NT2/D1 (cell line): ENCODE data around the gene DEFB123.

Experiments
- DNase-seq: peaks from one replicate; pipeline ENCODE4 v3.0.0-alpha.2; 2011; ENCODE audit warnings: low read depth, low spot score
- H3K27me3 ChIP-seq: 2 replicates; pipeline ENCODE4 v1.6.0; 2011; ENCODE audit warnings: mild to moderate bottlenecking; ENCODE audit not compliant: insufficient read length, insufficient read depth
- H3K36me3 ChIP-seq: 2 replicates; pipeline ENCODE4 v1.6.1; 2011; ENCODE audit warnings: mild to moderate bottlenecking, low read length, mixed read lengths; ENCODE audit not compliant: insufficient read depth, insufficient read length
- H3K4me1 ChIP-seq: 2 replicates; pipeline ENCODE4 v1.5.1; 2011; ENCODE audit not compliant: insufficient read depth, insufficient read length
- H3K4me3 ChIP-seq: 2 replicates; pipeline ENCODE4 v1.5.1; 2011; ENCODE audit warnings: low read depth; ENCODE audit not compliant: insufficient read length
- H3K9ac ChIP-seq: 2 replicates; pipeline ENCODE4 v1.6.0; 2011; ENCODE audit warnings: low read depth; ENCODE audit not compliant: insufficient read length
- H3K9me3 ChIP-seq: 2 replicates; pipeline ENCODE4 v1.5.1; 2011; ENCODE audit warnings: mild to moderate bottlenecking, low read length; ENCODE audit not compliant: insufficient read depth
- SUZ12 ChIP-seq: IDR thresholded peaks from 2 replicates; pipeline ENCODE4 v1.6.1; 2011; ENCODE audit not compliant: insufficient read length, insufficient read depth; ENCODE audit errors: extremely low read depth
- YY1 ChIP-seq: IDR thresholded peaks from 2 replicates; pipeline ENCODE4 v1.6.1; 2011; ENCODE audit not compliant: insufficient read length, insufficient read depth
- ZNF274 ChIP-seq: IDR thresholded peaks from 2 replicates; pipeline ENCODE4 v1.6.1; 2011; ENCODE audit warnings: mild to moderate bottlenecking, low read depth, low read length

Gene DEFB123

GRCh38 chr20:31474097-31474436 is 33.6 kb downstream of the DEFB123 start:
- H3K9ac ChIP-seq, result no peak overlapping the region
- no peak for TF ChIP-seq ZNF274
- TF ChIP-seq SUZ12, result no peak
- TF ChIP-seq YY1, result no peak
- H3K4me1 ChIP-seq, result peaks cover 3% of the 10 kb centered on the region
- H3K9me3 ChIP-seq, result peaks cover 6% of the 10 kb centered on the region; the same call in 1 of the 2 replicates
- H3K27me3 ChIP-seq, result peaks cover 44% of the 10 kb centered on the region
- no peak for DNase-seq
- no peak overlapping the region for H3K4me3 ChIP-seq
- no peaks in the 10 kb centered on the region for H3K36me3 ChIP-seq

- DNase-seq, result no peak
- H3K9me3 ChIP-seq, result peaks cover 6% of the 10 kb centered on the region; the same call in 1 of the 2 replicates
- H3K9ac ChIP-seq, result peak within 1 kb of the TSS; percentile 67
- TF ChIP-seq YY1 (no peak), SUZ12 (no peak), ZNF274 (no peak)
- peaks cover 44% of the 10 kb centered on the region for H3K27me3 ChIP-seq
- no peaks in the 10 kb centered on the region for H3K36me3 ChIP-seq
- peaks cover 3% of the 10 kb centered on the region for H3K4me1 ChIP-seq
- peak within 1 kb of the TSS; percentile 64 for H3K4me3 ChIP-seq
These were observed 34.5 kb downstream of the DEFB123 start, which contains the start of the genes DEFB124 and REM1 for GRCh38 chr20:31474758-31475427. Gene DEFB124, minus strand, starts transcription at chr20:31475127. Its CDS starts 2,114 bp downstream, at chr20:31473013. Gene REM1, plus strand, starts transcription at chr20:31475288. Its CDS starts 1,158 bp downstream, at chr20:31476446.

GRCh38 chr20:31475472-31476293 is 35.3 kb downstream of the DEFB123 start:
- H3K36me3 ChIP-seq, result no peaks in the 10 kb centered on the region
- peaks cover 6% of the 10 kb centered on the region; the same call in 1 of the 2 replicates for H3K9me3 ChIP-seq
- peaks cover 3% of the 10 kb centered on the region for H3K4me1 ChIP-seq
- no peak for TF ChIP-seq SUZ12
- TF ChIP-seq ZNF274, result no peak
- no peak for TF ChIP-seq YY1
- no peak for DNase-seq
- peak overlapping the region; percentile 64 for H3K4me3 ChIP-seq
- H3K9ac ChIP-seq, result peak overlapping the region; percentile 67
- H3K27me3 ChIP-seq, result peaks cover 44% of the 10 kb centered on the region

- no peaks in the 10 kb centered on the region for H3K36me3 ChIP-seq
- peaks cover 6% of the 10 kb centered on the region; the same call in 1 of the 2 replicates for H3K9me3 ChIP-seq
- H3K4me3 ChIP-seq, result no peak overlapping the region
- H3K27me3 ChIP-seq, result peaks cover 44% of the 10 kb centered on the region
- DNase-seq, result no peak
- H3K4me1 ChIP-seq, result peaks cover 3% of the 10 kb centered on the region
- TF ChIP-seq ZNF274 (no peak), SUZ12 (no peak), YY1 (no peak)
- H3K9ac ChIP-seq, result no peak overlapping the region
These were observed 35.8 kb downstream of the DEFB123 start for GRCh38 chr20:31476294-31476585.

- no peaks in the 10 kb centered on the region for H3K36me3 ChIP-seq
- H3K4me3 ChIP-seq, result no peak overlapping the region
- TF ChIP-seq YY1 (no peak), SUZ12 (no peak), ZNF274 (no peak)
- H3K9ac ChIP-seq, result no peak overlapping the region
- peaks cover 6% of the 10 kb centered on the region; the same call in 1 of the 2 replicates for H3K9me3 ChIP-seq
- peaks cover 44% of the 10 kb centered on the region for H3K27me3 ChIP-seq
- no peak for DNase-seq
- H3K4me1 ChIP-seq, result peaks cover 3% of the 10 kb centered on the region
These were observed 36.3 kb downstream of the DEFB123 start for GRCh38 chr20:31476643-31477215.

- TF ChIP-seq ZNF274, result no peak
- TF ChIP-seq YY1, result no peak
- no peak for TF ChIP-seq SUZ12
These were observed 43.6 kb downstream of the DEFB123 start for GRCh38 chr20:31484001-31484400.

GRCh38 chr20:31485450-31486339 is 45.3 kb downstream of the DEFB123 start:
- peak overlapping the region; percentile 61 for H3K9ac ChIP-seq
- H3K4me1 ChIP-seq, result peaks cover 2% of the 10 kb centered on the region
- no peak for TF ChIP-seq SUZ12
- TF ChIP-seq ZNF274, result no peak
- no peak for TF ChIP-seq YY1
- no peaks in the 10 kb centered on the region for H3K36me3 ChIP-seq
- peaks cover 16% of the 10 kb centered on the region for H3K27me3 ChIP-seq
- no peaks in the 10 kb centered on the region for H3K9me3 ChIP-seq
- no peak for DNase-seq
- peak overlapping the region; percentile 46 for H3K4me3 ChIP-seq

More at GRCh38 chr20:31484001-31484400, 43.6 kb downstream of the DEFB123 start:
- H3K36me3 ChIP-seq, result no peaks in the 10 kb centered on the region
- H3K4me3 ChIP-seq, result no peak overlapping the region
- H3K9me3 ChIP-seq, result no peaks in the 10 kb centered on the region
- DNase-seq, result no peak
- H3K9ac ChIP-seq, result no peak overlapping the region
- H3K4me1 ChIP-seq, result peaks cover 2% of the 10 kb centered on the region
- peaks cover 16% of the 10 kb centered on the region for H3K27me3 ChIP-seq
